K562 (cell line): Measurements from ENCODE around the gene PAFAH2. TPM values are rescaled to one million over a fixed set of nuclear protein-coding genes. Genes with fewer than 3 reads are reported as not detected.

ENCODE experiments used
- polyA plus RNA-seq, 8 experiments: library from polyadenylated mRNA; depleted of rRNA in 4 of 8; stranded (reverse) in 5 of 8; unstranded in 3 of 8; fragments of >200 nt; fragmentation: Nextera tagmentation in 2 of 8; fragmentation: Illumina TruSeq in 1 of 8; extraction: Ambion mirVana in 2 of 8; extraction: Trizol in 1 of 8; gene quantifications; 2 replicates each; pipeline versions ENCODE4 v1.2.1 to v1.2.3, GENCODE V29; 2011 to 2014; ENCODE audit warnings: inconsistent platforms in 1 of 8, missing spikeins in 1 of 8
- small RNA-seq: library from RNA; depleted of rRNA; stranded (forward); fragments of <200 nt; gene quantifications from one replicate; pipeline ENCODE3, GENCODE V24; 2014
- total RNA-seq, 7 experiments: library from RNA; depleted of rRNA in 6 of 7; stranded (reverse); fragments of >200 nt in 6 of 7; fragmentation: Illumina TruSeq in 2 of 7; extraction: Trizol in 2 of 7; gene quantifications; 2 replicates each; pipeline versions ENCODE4 v1.2.1 to v1.2.3, GENCODE V29; 2011 to 2021; ENCODE audit warnings: low replicate concordance in 1 of 7

PAFAH2 gene
- total and polyA plus RNA-seq, 9 of the 15 experiments (the other 6 are each of a cell fraction or from before 2014, with no cell fraction given), result 4.2 to 10.9 (median 6.8) TPM

Small RNA genes within 50 kb of the gene (small RNA-seq; reads per million reads assigned to genes)
- gene RF00283 (not detected), gene RF00492 (not detected), gene RNU6-110P (not detected)

Other genes with a start within 250 kb of the PAFAH2 start
Only the 7 nearest of the 16 such genes appear.
- gene AUNIP, start 138.6 kb downstream of the PAFAH2 start, total RNA-seq (2014; rRNA removed), result 46.4 and 51.4 TPM in 2 replicates
- 47.1 and 55.0 TPM in 2 replicates for gene AUNIP, start 138.6 kb downstream of the PAFAH2 start, total RNA-seq (2014; rRNA removed; fragmentation: Illumina TruSeq; extraction: Trizol)
- 40.5 and 41.4 TPM in 2 replicates for gene AUNIP, start 138.6 kb downstream of the PAFAH2 start, total RNA-seq (2015; rRNA removed; fragmentation: Illumina TruSeq; extraction: Trizol)
- gene AUNIP, start 138.6 kb downstream of the PAFAH2 start, total RNA-seq (2021), result 30.9 and 31.7 TPM in 2 replicates
- gene AUNIP, start 138.6 kb downstream of the PAFAH2 start, polyA plus RNA-seq (2011; rRNA removed), result 45.0 and 48.8 TPM in 2 replicates
- 48.8 and 50.0 TPM in 2 replicates for gene AUNIP, start 138.6 kb downstream of the PAFAH2 start, polyA plus RNA-seq (2014; fragmentation: Illumina TruSeq; extraction: Trizol)
- 10 to 100 TPM; 12.1 to 15.2 TPM for gene AUNIP, start 138.6 kb downstream of the PAFAH2 start, polyA plus RNA-seq (2014; fragmentation: Nextera tagmentation; extraction: Ambion mirVana)
- gene AUNIP, start 138.6 kb downstream of the PAFAH2 start, polyA plus RNA-seq (2014; rRNA removed), result 52.3 and 53.8 TPM in 2 replicates
- gene PAQR7, start 122.4 kb downstream of the PAFAH2 start, total RNA-seq (2014; rRNA removed), result 2.4 and 3.3 TPM in 2 replicates
- gene PAQR7, start 122.4 kb downstream of the PAFAH2 start, total RNA-seq (2014; rRNA removed; fragmentation: Illumina TruSeq; extraction: Trizol), result 2.0 and 2.4 TPM in 2 replicates
- 2.5 and 2.6 TPM in 2 replicates for gene PAQR7, start 122.4 kb downstream of the PAFAH2 start, total RNA-seq (2015; rRNA removed; fragmentation: Illumina TruSeq; extraction: Trizol)
- 4.0 and 4.4 TPM in 2 replicates for gene PAQR7, start 122.4 kb downstream of the PAFAH2 start, total RNA-seq (2021)
- 5.2 and 5.4 TPM in 2 replicates for gene PAQR7, start 122.4 kb downstream of the PAFAH2 start, polyA plus RNA-seq (2011; rRNA removed)
- 2.9 and 3.3 TPM in 2 replicates for gene PAQR7, start 122.4 kb downstream of the PAFAH2 start, polyA plus RNA-seq (2014; fragmentation: Illumina TruSeq; extraction: Trizol)
- 1 to 10 TPM; 1.1 to 1.2 TPM for gene PAQR7, start 122.4 kb downstream of the PAFAH2 start, polyA plus RNA-seq (2014; fragmentation: Nextera tagmentation; extraction: Ambion mirVana)
- 2.7 and 3.0 TPM in 2 replicates for gene PAQR7, start 122.4 kb downstream of the PAFAH2 start, polyA plus RNA-seq (2014; rRNA removed)
- gene STMN1, start 91.6 kb downstream of the PAFAH2 start, total RNA-seq (2014; rRNA removed), result 717 and 838 TPM in 2 replicates
- gene STMN1, start 91.6 kb downstream of the PAFAH2 start, total RNA-seq (2014; rRNA removed; fragmentation: Illumina TruSeq; extraction: Trizol), result 432 and 614 TPM in 2 replicates
- 534 and 557 TPM in 2 replicates for gene STMN1, start 91.6 kb downstream of the PAFAH2 start, total RNA-seq (2015; rRNA removed; fragmentation: Illumina TruSeq; extraction: Trizol)
- 595 and 622 TPM in 2 replicates for gene STMN1, start 91.6 kb downstream of the PAFAH2 start, total RNA-seq (2021)
- gene STMN1, start 91.6 kb downstream of the PAFAH2 start, polyA plus RNA-seq (2011; rRNA removed), result 269 and 330 TPM in 2 replicates
- gene STMN1, start 91.6 kb downstream of the PAFAH2 start, polyA plus RNA-seq (2014; fragmentation: Illumina TruSeq; extraction: Trizol), result 1,051 and 1,453 TPM in 2 replicates
- 1,000 to 10,000 TPM; 2,090 to 2,153 TPM for gene STMN1, start 91.6 kb downstream of the PAFAH2 start, polyA plus RNA-seq (2014; fragmentation: Nextera tagmentation; extraction: Ambion mirVana)
- gene STMN1, start 91.6 kb downstream of the PAFAH2 start, polyA plus RNA-seq (2014; rRNA removed), result 481 and 592 TPM in 2 replicates
- 0.12 and 0.23 TPM in 2 replicates for gene EXTL1, start 23.7 kb upstream of the PAFAH2 start, total RNA-seq (2014; rRNA removed)
- gene EXTL1, start 23.7 kb upstream of the PAFAH2 start, total RNA-seq (2014; rRNA removed; fragmentation: Illumina TruSeq; extraction: Trizol), result 0.04 TPM in 1 of 2 replicates, not detected in the other
- gene EXTL1, start 23.7 kb upstream of the PAFAH2 start, total RNA-seq (2015; rRNA removed; fragmentation: Illumina TruSeq; extraction: Trizol), result 0.07 and 0.08 TPM in 2 replicates
- 0.13 and 0.16 TPM in 2 replicates for gene EXTL1, start 23.7 kb upstream of the PAFAH2 start, total RNA-seq (2021)
- gene EXTL1, start 23.7 kb upstream of the PAFAH2 start, polyA plus RNA-seq (2011; rRNA removed), result 0.07 and 0.11 TPM in 2 replicates
- 0.06 TPM in 1 of 2 replicates, not detected in the other for gene EXTL1, start 23.7 kb upstream of the PAFAH2 start, polyA plus RNA-seq (2014; fragmentation: Illumina TruSeq; extraction: Trizol)
- gene EXTL1, start 23.7 kb upstream of the PAFAH2 start, polyA plus RNA-seq (2014; fragmentation: Nextera tagmentation; extraction: Ambion mirVana), result not detected
- 0.09 and 0.16 TPM in 2 replicates for gene EXTL1, start 23.7 kb upstream of the PAFAH2 start, polyA plus RNA-seq (2014; rRNA removed)
- 0.18 TPM in 1 of 2 replicates, not detected in the other for gene SLC30A2, start 48.1 kb upstream of the PAFAH2 start, total RNA-seq (2014; rRNA removed)
- not detected in 2 replicates for gene SLC30A2, start 48.1 kb upstream of the PAFAH2 start, total RNA-seq (2014; rRNA removed; fragmentation: Illumina TruSeq; extraction: Trizol)
- not detected in 2 replicates for gene SLC30A2, start 48.1 kb upstream of the PAFAH2 start, total RNA-seq (2015; rRNA removed; fragmentation: Illumina TruSeq; extraction: Trizol)
- 0.11 and 0.13 TPM in 2 replicates for gene SLC30A2, start 48.1 kb upstream of the PAFAH2 start, total RNA-seq (2021)
- gene SLC30A2, start 48.1 kb upstream of the PAFAH2 start, polyA plus RNA-seq (2011; rRNA removed), result 0.07 and 0.08 TPM in 2 replicates
- 0.07 TPM in 1 of 2 replicates, not detected in the other for gene SLC30A2, start 48.1 kb upstream of the PAFAH2 start, polyA plus RNA-seq (2014; fragmentation: Illumina TruSeq; extraction: Trizol)
- gene SLC30A2, start 48.1 kb upstream of the PAFAH2 start, polyA plus RNA-seq (2014; fragmentation: Nextera tagmentation; extraction: Ambion mirVana), result under 1 TPM; 0.01 to 0.06 TPM
- gene SLC30A2, start 48.1 kb upstream of the PAFAH2 start, polyA plus RNA-seq (2014; rRNA removed), result 0.03 TPM in 1 of 2 replicates, not detected in the other
- gene TRIM63, start 69.6 kb upstream of the PAFAH2 start, total RNA-seq (2014; rRNA removed), result 0.24 and 0.50 TPM in 2 replicates
- 0.32 and 0.36 TPM in 2 replicates for gene TRIM63, start 69.6 kb upstream of the PAFAH2 start, total RNA-seq (2014; rRNA removed; fragmentation: Illumina TruSeq; extraction: Trizol)
- 0.19 and 0.22 TPM in 2 replicates for gene TRIM63, start 69.6 kb upstream of the PAFAH2 start, total RNA-seq (2015; rRNA removed; fragmentation: Illumina TruSeq; extraction: Trizol)
- gene TRIM63, start 69.6 kb upstream of the PAFAH2 start, total RNA-seq (2021), result 0.16 and 0.44 TPM in 2 replicates
- gene TRIM63, start 69.6 kb upstream of the PAFAH2 start, polyA plus RNA-seq (2011; rRNA removed), result 0.42 and 0.57 TPM in 2 replicates
- gene TRIM63, start 69.6 kb upstream of the PAFAH2 start, polyA plus RNA-seq (2014; fragmentation: Illumina TruSeq; extraction: Trizol), result 0.28 and 0.48 TPM in 2 replicates
- under 1 TPM; 0.08 to 0.10 TPM for gene TRIM63, start 69.6 kb upstream of the PAFAH2 start, polyA plus RNA-seq (2014; fragmentation: Nextera tagmentation; extraction: Ambion mirVana)
- gene TRIM63, start 69.6 kb upstream of the PAFAH2 start, polyA plus RNA-seq (2014; rRNA removed), result 0.22 and 0.40 TPM in 2 replicates
- gene PDIK1L, start 113.8 kb upstream of the PAFAH2 start, total RNA-seq (2014; rRNA removed), result 12.8 and 13.7 TPM in 2 replicates
- 30.2 and 36.1 TPM in 2 replicates for gene PDIK1L, start 113.8 kb upstream of the PAFAH2 start, total RNA-seq (2014; rRNA removed; fragmentation: Illumina TruSeq; extraction: Trizol)
- gene PDIK1L, start 113.8 kb upstream of the PAFAH2 start, total RNA-seq (2015; rRNA removed; fragmentation: Illumina TruSeq; extraction: Trizol), result 21.6 and 23.3 TPM in 2 replicates
- 26.3 TPM in 2 replicates for gene PDIK1L, start 113.8 kb upstream of the PAFAH2 start, total RNA-seq (2021)
- 23.8 and 24.5 TPM in 2 replicates for gene PDIK1L, start 113.8 kb upstream of the PAFAH2 start, polyA plus RNA-seq (2011; rRNA removed)
- 19.8 and 20.0 TPM in 2 replicates for gene PDIK1L, start 113.8 kb upstream of the PAFAH2 start, polyA plus RNA-seq (2014; fragmentation: Illumina TruSeq; extraction: Trizol)
- 10 to 100 TPM; 14.7 to 21.5 TPM for gene PDIK1L, start 113.8 kb upstream of the PAFAH2 start, polyA plus RNA-seq (2014; fragmentation: Nextera tagmentation; extraction: Ambion mirVana)
- gene PDIK1L, start 113.8 kb upstream of the PAFAH2 start, polyA plus RNA-seq (2014; rRNA removed), result 13.6 and 13.9 TPM in 2 replicates